ENCODE results near the gene FKBP9.

Gene FKBP9

GRCh38 chr7:32936689-32937088, 20.6 kb upstream of the FKBP9 start:
- no peak overlapping the region for H3K4me3 ChIP-seq (ENCODE audit: insufficient read depth in 1 of 2, low read depth in 1 of 2, low read length in 2 of 2)
- H3K36me3 ChIP-seq (ENCODE audit: control insufficient read depth in 1 of 2, insufficient read depth in 2 of 2, low read depth in 1 of 2, low read length in 2 of 2), result peaks cover 12 to 20% of the 10 kb centered on the region in 2 experiments
- DNase-seq, result no peak
- no peak overlapping the region for H3K27ac ChIP-seq (ENCODE audit: low read length, poor library complexity, severe bottlenecking)
- whole genome bisulfite sequencing, result 93% methylated on average over 2 of the region's 3 CpGs
- no peaks in the 10 kb centered on the region for H3K27me3 ChIP-seq (ENCODE audit: control insufficient read depth in 1 of 2, insufficient read depth in 1 of 2, low read length in 2 of 2)
- H2BK15ac ChIP-seq (ENCODE audit: low read depth, poor library complexity, severe bottlenecking), result no peak overlapping the region
- H2BK12ac ChIP-seq (ENCODE audit: low read length in 2 of 2), result no peak overlapping the region
- no peak overlapping the region for H3K4ac ChIP-seq (ENCODE audit: low read depth in 1 of 2, low read length in 2 of 2)
- H2BK120ac ChIP-seq (ENCODE audit: low read depth, low read length), result no peak overlapping the region
- H4K91ac ChIP-seq (ENCODE audit: low read length), result no peak overlapping the region
- H2AFZ ChIP-seq (ENCODE audit: low read depth, low read length), result no peak overlapping the region
- H2AK5ac ChIP-seq (ENCODE audit: low read length, severe bottlenecking), result no peak overlapping the region
- no peak overlapping the region for H2BK5ac ChIP-seq (ENCODE audit: low read depth, low read length, poor library complexity, severe bottlenecking)
- H3K4me2 ChIP-seq (ENCODE audit: low read length, poor library complexity, severe bottlenecking), result peak overlapping the region; percentile 30
- H3K9me3 ChIP-seq (ENCODE audit: control insufficient read depth, low read length), result no peaks in the 10 kb centered on the region
- no peak overlapping the region for H3K9ac ChIP-seq (ENCODE audit: low read length)
- no peaks in the 10 kb centered on the region for H3K4me1 ChIP-seq (ENCODE audit: control insufficient read depth, insufficient read depth, low read depth, low read length)
- no peak overlapping the region for H3K23ac ChIP-seq (ENCODE audit: low read length in 2 of 2)
- H3K14ac ChIP-seq (ENCODE audit: low read length in 2 of 2), result no peak overlapping the region
- no peak overlapping the region for H4K8ac ChIP-seq (ENCODE audit: low read length)
- H3K79me1 ChIP-seq (replicated peaks; ENCODE audit: low read length, poor library complexity, severe bottlenecking), result peaks cover 18% of the 10 kb centered on the region
- no peak overlapping the region for H3K18ac ChIP-seq (ENCODE audit: low read depth in 1 of 2, low read length in 2 of 2)

DNA sequence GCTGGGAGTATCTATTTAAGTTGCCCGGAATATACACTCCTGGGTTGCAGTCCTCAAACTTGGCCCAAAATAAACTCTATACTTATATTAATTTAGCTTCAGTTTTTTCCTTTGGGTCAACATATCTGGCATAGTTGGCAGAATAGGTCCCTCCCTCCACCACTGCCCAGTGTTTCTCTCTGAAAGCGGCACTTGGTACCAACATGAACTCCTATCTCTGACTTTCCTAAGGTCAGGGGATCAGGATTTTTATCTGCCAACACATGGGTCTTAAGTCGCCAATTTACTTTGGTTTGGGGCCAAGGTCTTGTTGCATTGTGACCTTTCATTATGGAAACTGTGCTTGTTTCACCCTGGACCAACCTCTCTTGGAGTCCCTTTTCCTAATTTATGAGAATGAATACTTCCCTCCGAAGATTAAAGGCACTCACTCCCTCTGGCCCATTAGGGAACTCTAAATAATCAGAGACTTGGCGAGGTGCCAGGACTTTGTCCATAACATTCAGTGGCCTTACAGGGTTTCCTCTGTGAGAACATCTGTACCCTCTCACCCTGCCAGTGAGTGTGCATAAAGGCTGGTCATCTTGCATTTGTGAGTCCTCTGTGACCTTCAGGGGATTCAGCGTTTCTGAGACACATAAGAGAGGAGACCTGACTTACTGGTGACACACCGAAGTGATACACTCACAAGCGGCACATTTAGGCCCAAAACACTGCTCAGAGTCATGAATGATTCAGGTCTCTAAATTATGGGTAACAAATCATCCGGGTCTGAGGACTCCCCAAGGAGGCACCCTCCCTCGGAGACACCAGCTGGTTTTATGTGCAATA, 19.7 kb upstream of the FKBP9 start:
- Histone ChIP-seq H3K14ac (ENCODE audit: low read length in 2 of 2) (no peak overlapping the region), H3K27ac (ENCODE audit: low read length, poor library complexity, severe bottlenecking) (no peak overlapping the region), H4K8ac (ENCODE audit: low read length) (no peak overlapping the region), H3K4me1 (ENCODE audit: control insufficient read depth, insufficient read depth, low read depth, low read length) (no peaks in the 10 kb centered on the region), H2AFZ (ENCODE audit: low read depth, low read length) (no peak overlapping the region), H2AK5ac (ENCODE audit: low read length, severe bottlenecking) (no peak overlapping the region), H2BK12ac (ENCODE audit: low read length in 2 of 2) (no peak overlapping the region), H3K9ac (ENCODE audit: low read length) (peak overlapping the region; percentile 38), H3K4ac (ENCODE audit: low read depth in 1 of 2, low read length in 2 of 2) (no peak overlapping the region), H3K23ac (ENCODE audit: low read length in 2 of 2) (no peak overlapping the region), H3K79me1 (replicated peaks; ENCODE audit: low read length, poor library complexity, severe bottlenecking) (peaks cover 18% of the 10 kb centered on the region), H2BK120ac (ENCODE audit: low read depth, low read length) (no peak overlapping the region), H3K18ac (ENCODE audit: low read depth in 1 of 2, low read length in 2 of 2) (peak overlapping the region in 1 of 2 experiments; percentile 12), H3K36me3 (ENCODE audit: control insufficient read depth in 1 of 2, insufficient read depth in 2 of 2, low read depth in 1 of 2, low read length in 2 of 2) (peaks cover 9 to 12% of the 10 kb centered on the region in 2 experiments), H3K27me3 (ENCODE audit: control insufficient read depth in 1 of 2, insufficient read depth in 1 of 2, low read length in 2 of 2) (no peaks in the 10 kb centered on the region), H3K4me2 (ENCODE audit: low read length, poor library complexity, severe bottlenecking) (no peak overlapping the region), H2BK5ac (ENCODE audit: low read depth, low read length, poor library complexity, severe bottlenecking) (no peak overlapping the region), H4K91ac (ENCODE audit: low read length) (no peak overlapping the region), H3K4me3 (ENCODE audit: insufficient read depth in 1 of 2, low read depth in 1 of 2, low read length in 2 of 2) (peak overlapping the region in 1 of 2 experiments; percentile 57), H3K9me3 (ENCODE audit: control insufficient read depth, low read length) (no peaks in the 10 kb centered on the region), H2BK15ac (ENCODE audit: low read depth, poor library complexity, severe bottlenecking) (no peak overlapping the region)
- peak; percentile 49 for DNase-seq
- WGBS, result 79% methylated on average over 10 of the region's 10 CpGs

GRCh38 chr7:32941181-32941580, 16.1 kb upstream of the FKBP9 start:
- Histone ChIP-seq H3K4ac (ENCODE audit: low read depth in 1 of 2, low read length in 2 of 2) (no peak overlapping the region), H2BK12ac (ENCODE audit: low read length in 2 of 2) (no peak overlapping the region), H3K79me1 (replicated peaks; ENCODE audit: low read length, poor library complexity, severe bottlenecking) (peaks cover 16% of the 10 kb centered on the region), H3K27me3 (ENCODE audit: control insufficient read depth in 1 of 2, insufficient read depth in 1 of 2, low read length in 2 of 2) (no peaks in the 10 kb centered on the region), H2AK5ac (ENCODE audit: low read length, severe bottlenecking) (no peak overlapping the region), H3K4me2 (ENCODE audit: low read length, poor library complexity, severe bottlenecking) (peak overlapping the region; percentile 60), H3K4me3 (ENCODE audit: insufficient read depth in 1 of 2, low read depth in 1 of 2, low read length in 2 of 2) (peak overlapping the region in 1 of 2 experiments; percentile 82), H3K9ac (ENCODE audit: low read length) (peak overlapping the region; percentile 86), H3K23ac (ENCODE audit: low read length in 2 of 2) (no peak overlapping the region), H4K8ac (ENCODE audit: low read length) (no peak overlapping the region), H3K18ac (ENCODE audit: low read depth in 1 of 2, low read length in 2 of 2) (no peak overlapping the region), H2BK120ac (ENCODE audit: low read depth, low read length) (no peak overlapping the region), H3K14ac (ENCODE audit: low read length in 2 of 2) (no peak overlapping the region), H2AFZ (ENCODE audit: low read depth, low read length) (no peak overlapping the region), H2BK5ac (ENCODE audit: low read depth, low read length, poor library complexity, severe bottlenecking) (no peak overlapping the region), H3K27ac (ENCODE audit: low read length, poor library complexity, severe bottlenecking) (no peak overlapping the region), H2BK15ac (ENCODE audit: low read depth, poor library complexity, severe bottlenecking) (no peak overlapping the region), H3K36me3 (ENCODE audit: control insufficient read depth in 1 of 2, insufficient read depth in 2 of 2, low read depth in 1 of 2, low read length in 2 of 2) (no peaks in the 10 kb centered on the region), H3K4me1 (ENCODE audit: control insufficient read depth, insufficient read depth, low read depth, low read length) (no peaks in the 10 kb centered on the region), H4K91ac (ENCODE audit: low read length) (no peak overlapping the region), H3K9me3 (ENCODE audit: control insufficient read depth, low read length) (no peaks in the 10 kb centered on the region)
- 5% methylated on average over 4 of the region's 5 CpGs for WGBS
- peak; percentile 27 for DNase-seq

- H3K4me3 ChIP-seq (ENCODE audit: insufficient read depth in 1 of 2, low read depth in 1 of 2, low read length in 2 of 2), result peak overlapping the region; percentile 82 to 86
- peaks cover 14% of the 10 kb centered on the region for H3K79me1 ChIP-seq (replicated peaks; ENCODE audit: low read length, poor library complexity, severe bottlenecking)
- peak overlapping the region; percentile 85 for H2BK120ac ChIP-seq (ENCODE audit: low read depth, low read length)
- H3K27ac ChIP-seq (ENCODE audit: low read length, poor library complexity, severe bottlenecking), result peak overlapping the region; percentile 53
- peak overlapping the region; percentile 60 for H2AFZ ChIP-seq (ENCODE audit: low read depth, low read length)
- H2BK12ac ChIP-seq (ENCODE audit: low read length in 2 of 2), result peak overlapping the region in 1 of 2 experiments; percentile 45
- 2% methylated on average over 21 of the region's 22 CpGs for WGBS
- H2AK5ac ChIP-seq (ENCODE audit: low read length, severe bottlenecking), result no peak overlapping the region
- no peaks in the 10 kb centered on the region for H3K27me3 ChIP-seq (ENCODE audit: control insufficient read depth in 1 of 2, insufficient read depth in 1 of 2, low read length in 2 of 2)
- H4K8ac ChIP-seq (ENCODE audit: low read length), result no peak overlapping the region
- peak overlapping the region; percentile 60 for H3K4me2 ChIP-seq (ENCODE audit: low read length, poor library complexity, severe bottlenecking)
- peak overlapping the region; percentile 17 to 94 for H3K18ac ChIP-seq (ENCODE audit: low read depth in 1 of 2, low read length in 2 of 2)
- no peak overlapping the region for H2BK15ac ChIP-seq (ENCODE audit: low read depth, poor library complexity, severe bottlenecking)
- peak overlapping the region; percentile 86 for H3K9ac ChIP-seq (ENCODE audit: low read length)
- peak overlapping the region in 1 of 2 experiments; percentile 53 for H3K14ac ChIP-seq (ENCODE audit: low read length in 2 of 2)
- H3K23ac ChIP-seq (ENCODE audit: low read length in 2 of 2), result no peak overlapping the region
- no peak overlapping the region for H2BK5ac ChIP-seq (ENCODE audit: low read depth, low read length, poor library complexity, severe bottlenecking)
- peak overlapping the region; percentile 85 for H4K91ac ChIP-seq (ENCODE audit: low read length)
- H3K4ac ChIP-seq (ENCODE audit: low read depth in 1 of 2, low read length in 2 of 2), result peak overlapping the region in 1 of 2 experiments; percentile 65
- no peaks in the 10 kb centered on the region for H3K9me3 ChIP-seq (ENCODE audit: control insufficient read depth, low read length)
- H3K36me3 ChIP-seq (ENCODE audit: control insufficient read depth in 1 of 2, insufficient read depth in 2 of 2, low read depth in 1 of 2, low read length in 2 of 2), result no peaks in the 10 kb centered on the region
- no peak for DNase-seq
- H3K4me1 ChIP-seq (ENCODE audit: control insufficient read depth, insufficient read depth, low read depth, low read length), result no peaks in the 10 kb centered on the region
Observed at GRCh38 chr7:32941681-32942414, 15.4 kb upstream of the FKBP9 start.

Measured in mesenchymal stem cell (in vitro differentiated cells and primary cell).